ENCODE data around the gene GIT1.

Gene GIT1

GRCh38 chr17:29566473-29567303 is 22.8 kb downstream of the GIT1 start, which contains the start of gene ABHD15:
Gene ABHD15, minus strand, starts transcription at chr17:29567037. Its CDS starts 71 bp downstream, at chr17:29566966.
- DNase-seq (ENCODE audit: extremely low spot score): peak; percentile 34
- CTCF ChIA-PET: interaction anchor here (0.6 to 2.0 kb wide), 7 partner anchors 10 to 804 kb away, joined by 3 to 5 read pairs (median 4); no protein-coding TSS in a partner anchor
- no peak for TF ChIP-seq FOXA1 (IDR thresholded peaks at IDR 0.05)
- TF ChIP-seq HDGF (IDR thresholded peaks at IDR 0.05; ENCODE audit: borderline replicate concordance): no peak
- no peak for TF ChIP-seq FOXK2 (IDR thresholded peaks at IDR 0.05)
- POLR2A ChIA-PET: interaction anchor here (0.6 to 2.4 kb wide), 5 partner anchors 10 to 309 kb away, joined by 3 to 12 read pairs (median 3); partner anchors contain the start of genes ANKRD13B and TAOK1

- no peak for TF ChIP-seq ELF4 (IDR thresholded peaks at IDR 0.05)
- TF ChIP-seq FOXK2 (IDR thresholded peaks at IDR 0.05): no peak
- TF ChIP-seq FOXM1 (IDR thresholded peaks at IDR 0.05; ENCODE audit: borderline replicate concordance): no peak
- TF ChIP-seq BHLHE40 (IDR thresholded peaks at IDR 0.05; ENCODE audit: borderline replicate concordance): no peak
- TF ChIP-seq SUZ12 (IDR thresholded peaks at IDR 0.05): no peak
- TF ChIP-seq ARNT (IDR thresholded peaks at IDR 0.05): no peak
- TF ChIP-seq LEF1 (IDR thresholded peaks at IDR 0.05; ENCODE audit: borderline replicate concordance): no peak
- no peak for TF ChIP-seq CTBP1 (IDR thresholded peaks at IDR 0.05; ENCODE audit: borderline replicate concordance)
- no peak for TF ChIP-seq L3MBTL2 (conservative IDR thresholded peaks at IDR 0.05)
- TF ChIP-seq TARDBP (IDR thresholded peaks at IDR 0.05): no peak
- no peak for TF ChIP-seq HDGF (IDR thresholded peaks at IDR 0.05; ENCODE audit: borderline replicate concordance)
- no peak for TF ChIP-seq SP1 (IDR thresholded peaks at IDR 0.05)
- no peak for TF ChIP-seq PKNOX1 (IDR thresholded peaks at IDR 0.05)
- no peak for TF ChIP-seq ZNF384 (IDR thresholded peaks at IDR 0.05)
- TF ChIP-seq FOXA1 (IDR thresholded peaks at IDR 0.05): no peak
- no peak for TF ChIP-seq NFRKB (IDR thresholded peaks at IDR 0.05)
- CTCF ChIA-PET: interaction anchor here (0.6 to 2.0 kb wide), 4 partner anchors 11 to 416 kb away, joined by 3 to 5 read pairs (median 4); no protein-coding TSS in a partner anchor
- POLR2A ChIA-PET: interaction anchor here (0.9 to 1.0 kb wide), 2 partner anchors 9 kb away, joined by 3 read pairs; no protein-coding TSS in a partner anchor
- no peak for DNase-seq (ENCODE audit: extremely low spot score)
Measured at GRCh38 chr17:29565643-29566472, 23.6 kb downstream of the GIT1 start.

GRCh38 chr17:29563816-29564215 is 25.6 kb downstream of the GIT1 start:
- POLR2A ChIA-PET: no interaction called here
- DNase-seq (ENCODE audit: extremely low spot score): no peak
- CTCF ChIA-PET: interaction anchor here (0.5 kb wide), 1 partner anchor 22 kb away, joined by 3 read pairs; no protein-coding TSS in a partner anchor
- TF ChIP-seq FOXK2 (IDR thresholded peaks at IDR 0.05): no peak
- no peak for TF ChIP-seq TARDBP (IDR thresholded peaks at IDR 0.05)
- TF ChIP-seq LEF1 (IDR thresholded peaks at IDR 0.05; ENCODE audit: borderline replicate concordance): no peak
- TF ChIP-seq CTBP1 (IDR thresholded peaks at IDR 0.05; ENCODE audit: borderline replicate concordance): no peak
- TF ChIP-seq ARNT (IDR thresholded peaks at IDR 0.05): no peak
- TF ChIP-seq BHLHE40 (IDR thresholded peaks at IDR 0.05; ENCODE audit: borderline replicate concordance): no peak
- TF ChIP-seq SP1 (IDR thresholded peaks at IDR 0.05): no peak
- no peak for TF ChIP-seq FOXM1 (IDR thresholded peaks at IDR 0.05; ENCODE audit: borderline replicate concordance)
- no peak for TF ChIP-seq L3MBTL2 (conservative IDR thresholded peaks at IDR 0.05)
- no peak for TF ChIP-seq PKNOX1 (IDR thresholded peaks at IDR 0.05)
- no peak for TF ChIP-seq HDGF (IDR thresholded peaks at IDR 0.05; ENCODE audit: borderline replicate concordance)
- TF ChIP-seq FOXA1 (IDR thresholded peaks at IDR 0.05): no peak
- TF ChIP-seq ELF4 (IDR thresholded peaks at IDR 0.05): no peak
- TF ChIP-seq NFRKB (IDR thresholded peaks at IDR 0.05): no peak
- no peak for TF ChIP-seq ZNF384 (IDR thresholded peaks at IDR 0.05)
- no peak for TF ChIP-seq SUZ12 (IDR thresholded peaks at IDR 0.05)

GRCh38 chr17:29562615-29563014 is 26.8 kb downstream of the GIT1 start:
- CTCF ChIA-PET: no interaction called here
- TF ChIP-seq NFRKB (IDR thresholded peaks at IDR 0.05) (no peak), SP1 (IDR thresholded peaks at IDR 0.05) (no peak), ELF4 (IDR thresholded peaks at IDR 0.05) (no peak), PKNOX1 (IDR thresholded peaks at IDR 0.05) (no peak), ARNT (IDR thresholded peaks at IDR 0.05) (no peak), FOXK2 (IDR thresholded peaks at IDR 0.05) (no peak), SUZ12 (IDR thresholded peaks at IDR 0.05) (no peak), FOXM1 (IDR thresholded peaks at IDR 0.05; ENCODE audit: borderline replicate concordance) (no peak), BHLHE40 (IDR thresholded peaks at IDR 0.05; ENCODE audit: borderline replicate concordance) (no peak)
- POLR2A ChIA-PET: no interaction called here
- DNase-seq (ENCODE audit: extremely low spot score): no peak

All from HEK293T (cell line).